Activated CD4-positive, CD25-positive, alpha-beta regulatory T cell (primary cell): ENCODE measurements around the gene MCL1.

ENCODE experiments used
- DNase-seq, 4 experiments: peaks; one replicate each; lab custom pipeline; 2025; lab: John Stamatoyannopoulos, UW

Gene MCL1

GRCh38 chr1:150555971-150556865 is 23.2 kb downstream of the MCL1 start:
- no peak for DNase-seq

GRCh38 chr1:150555198-150555970 is 24.0 kb downstream of the MCL1 start:
- DNase-seq: no peak

- DNase-seq: no peak
Measured at GRCh38 chr1:150554086-150554452, 25.3 kb downstream of the MCL1 start.

- DNase-seq: no peak
Measured at GRCh38 chr1:150553392-150554085, 25.9 kb downstream of the MCL1 start.

GRCh38 chr1:150552911-150553289 is 26.5 kb downstream of the MCL1 start:
- no peak for DNase-seq

GRCh38 chr1:150552128-150552910 is 27.1 kb downstream of the MCL1 start:
- no peak for DNase-seq

- DNase-seq: no peak
Measured at GRCh38 chr1:150551784-150552127, 27.7 kb downstream of the MCL1 start.

GRCh38 chr1:150551051-150551783 is 28.2 kb downstream of the MCL1 start:
- no peak for DNase-seq

- no peak for DNase-seq
Measured at GRCh38 chr1:150550222-150551050, 29.0 kb downstream of the MCL1 start.

- DNase-seq: no peak
Measured at GRCh38 chr1:150549496-150550221, 29.8 kb downstream of the MCL1 start.

GRCh38 chr1:150548632-150549495 is 30.5 kb downstream of the MCL1 start, which contains the start of gene ADAMTSL4:
Gene ADAMTSL4 (plus strand): TSS chr1:150549408. CDS start chr1:150552289, 2,881 bp downstream.
- DNase-seq: no peak

- no peak for DNase-seq
Measured at GRCh38 chr1:150548324-150548631, 31.1 kb downstream of the MCL1 start.

- DNase-seq: no peak
Measured at GRCh38 chr1:150546294-150546937, 33.0 kb downstream of the MCL1 start.

- DNase-seq: no peak
Measured at GRCh38 chr1:150545486-150546032, 33.9 kb downstream of the MCL1 start.

GRCh38 chr1:150544204-150544603 is 35.2 kb downstream of the MCL1 start:
- no peak for DNase-seq

- no peak for DNase-seq
Measured at GRCh38 chr1:150543500-150544143, 35.8 kb downstream of the MCL1 start.
